Left hindlimb (tissue), 1 donor: ENCODE measurements around the gene KDM2B.

Experiments
- DNase-seq: peaks from one replicate; pipeline ENCODE4 v3.0.0-alpha.2; 2018

The KDM2B gene

DNA sequence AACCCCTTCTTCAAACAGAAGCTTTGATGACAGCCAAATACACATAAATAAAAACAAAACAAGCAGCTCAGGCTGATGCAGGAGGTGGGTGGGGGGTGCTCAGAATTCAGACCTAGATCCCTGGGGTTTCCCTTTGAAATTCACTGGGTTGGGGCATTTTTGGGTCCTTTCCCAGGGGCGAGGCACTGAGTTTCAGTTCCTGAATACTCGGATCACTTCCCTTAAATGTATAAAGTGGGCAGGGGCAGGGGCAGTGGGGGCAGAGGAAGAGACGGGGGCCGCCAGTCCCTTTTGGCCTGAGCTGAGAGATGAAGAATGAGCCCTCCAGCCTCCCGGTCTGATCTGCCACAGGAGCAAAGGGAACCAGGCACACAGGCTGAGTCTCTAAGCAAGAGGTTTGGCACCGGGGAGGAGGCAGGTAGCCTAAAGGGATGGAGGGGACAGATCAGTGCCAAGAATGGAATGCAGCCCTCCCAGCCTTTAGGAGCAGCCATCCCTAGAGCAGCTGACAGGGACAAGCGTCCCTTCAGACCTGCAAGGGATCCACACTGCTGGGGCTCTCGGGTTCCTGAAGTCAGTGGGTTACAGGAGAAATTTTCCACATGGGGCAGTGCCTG is 20.3 kb downstream of the KDM2B start:
- DNase-seq, result no peak

DNA sequence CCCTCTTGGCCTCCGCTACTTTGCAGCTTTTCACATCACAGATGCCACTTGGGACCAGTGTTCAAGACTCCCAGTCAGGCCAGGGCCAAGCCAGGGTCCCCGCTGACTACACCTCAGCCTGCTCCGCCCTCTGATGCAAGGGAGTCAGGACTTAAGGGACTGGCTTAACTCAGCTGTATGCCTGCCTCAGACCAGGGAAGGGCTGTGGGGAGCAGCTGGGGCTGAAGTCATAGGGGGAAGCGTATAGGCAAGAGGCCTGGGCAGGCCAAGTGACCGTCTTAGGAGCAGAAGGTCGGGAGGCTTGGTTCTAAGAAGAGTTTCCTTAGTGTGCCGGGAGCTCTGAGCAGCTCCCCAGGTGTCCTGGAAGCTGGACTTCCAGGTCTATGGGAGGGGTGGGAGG is 21.9 kb downstream of the KDM2B start:
- no peak for DNase-seq

DNA sequence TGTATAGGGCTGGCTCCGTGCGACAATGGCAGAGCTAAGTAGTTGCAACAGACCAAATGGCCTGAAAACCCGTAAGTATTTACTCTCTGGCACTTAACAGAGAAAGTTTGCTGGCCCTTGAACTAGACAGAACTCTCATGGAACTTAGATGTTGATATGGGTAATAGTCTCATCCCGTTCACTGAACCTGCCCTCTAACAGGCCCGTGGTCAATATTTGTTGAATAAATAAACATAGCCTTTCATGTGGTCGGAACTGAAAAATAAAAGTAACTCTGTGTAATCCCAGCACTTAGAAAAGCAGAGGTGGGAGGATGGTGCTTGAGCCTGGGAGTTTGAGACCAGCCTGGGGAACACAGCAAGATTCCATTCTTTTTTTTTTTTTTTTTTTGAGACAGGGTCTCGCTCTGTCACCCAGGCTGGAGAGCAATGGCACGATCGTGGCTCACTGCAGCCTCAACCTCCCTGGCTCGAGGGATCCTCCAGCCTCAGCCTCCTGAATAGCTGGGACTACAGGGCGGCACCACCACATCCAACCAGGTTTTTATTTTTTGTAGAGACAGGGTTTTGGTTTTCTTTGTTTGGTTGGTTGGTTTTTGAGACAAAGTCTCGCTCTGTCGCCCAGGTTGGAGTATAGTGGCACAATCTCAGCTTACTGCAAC is 29.7 kb downstream of the KDM2B start:
- no peak for DNase-seq

DNA sequence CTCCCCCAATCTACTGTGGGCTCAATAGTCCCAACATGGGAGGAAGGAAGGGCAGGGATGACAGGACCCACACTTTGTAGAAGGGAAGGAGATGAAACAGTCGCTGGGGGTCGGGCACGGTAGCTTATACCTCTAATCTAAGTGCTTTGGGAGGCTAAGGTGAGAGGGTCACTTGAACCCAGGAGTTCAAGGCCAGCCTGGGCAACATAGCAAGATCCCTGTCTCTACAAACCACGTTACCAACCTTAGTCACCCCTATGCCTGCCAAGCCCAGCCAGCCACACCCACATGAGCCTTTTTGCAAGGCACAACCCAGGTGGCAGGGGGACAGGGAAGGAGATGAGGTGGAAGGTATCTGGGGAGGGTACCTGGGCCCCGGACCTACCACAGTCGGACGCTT is 31.7 kb downstream of the KDM2B start:
- no peak for DNase-seq

DNA sequence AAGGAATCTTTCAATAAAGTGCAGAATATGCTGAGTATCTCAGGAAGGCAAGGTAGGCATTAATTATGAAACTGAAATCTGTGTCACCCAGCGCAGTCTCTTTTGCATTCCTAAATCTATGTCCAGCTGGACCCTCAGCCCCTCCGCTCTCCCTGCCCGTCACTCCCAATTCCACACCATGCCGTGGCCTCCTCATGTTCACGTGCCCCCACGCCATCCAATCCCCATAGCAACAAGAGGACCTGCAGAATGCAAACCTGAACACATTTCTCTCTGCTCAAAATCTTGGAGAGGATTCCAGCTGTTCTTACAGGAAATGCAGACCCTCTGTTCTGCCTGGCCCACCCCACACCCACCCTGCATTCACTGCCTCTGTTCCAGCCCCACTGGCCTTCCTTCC is 35.3 kb downstream of the KDM2B start:
- no peak for DNase-seq

DNA sequence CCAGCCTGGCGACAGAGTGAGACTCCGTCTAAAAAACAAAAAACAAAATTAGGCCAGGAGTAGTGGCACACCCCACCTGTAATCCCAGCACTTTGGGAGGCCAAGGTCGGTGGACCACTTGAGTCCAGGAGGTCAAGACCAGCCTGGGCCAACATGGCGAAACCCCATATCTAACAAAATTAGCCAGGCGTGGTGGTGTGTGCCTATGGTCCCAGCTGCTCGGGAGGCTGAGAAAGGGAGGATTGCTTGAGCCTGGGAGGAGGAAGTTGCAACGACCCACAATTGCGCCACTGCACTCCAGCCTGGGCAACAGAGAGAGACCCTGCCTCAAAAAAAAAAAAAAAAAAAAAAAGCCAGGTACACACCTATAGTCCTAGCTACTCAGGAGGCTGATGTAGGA is 37.0 kb downstream of the KDM2B start:
- no peak for DNase-seq

DNA sequence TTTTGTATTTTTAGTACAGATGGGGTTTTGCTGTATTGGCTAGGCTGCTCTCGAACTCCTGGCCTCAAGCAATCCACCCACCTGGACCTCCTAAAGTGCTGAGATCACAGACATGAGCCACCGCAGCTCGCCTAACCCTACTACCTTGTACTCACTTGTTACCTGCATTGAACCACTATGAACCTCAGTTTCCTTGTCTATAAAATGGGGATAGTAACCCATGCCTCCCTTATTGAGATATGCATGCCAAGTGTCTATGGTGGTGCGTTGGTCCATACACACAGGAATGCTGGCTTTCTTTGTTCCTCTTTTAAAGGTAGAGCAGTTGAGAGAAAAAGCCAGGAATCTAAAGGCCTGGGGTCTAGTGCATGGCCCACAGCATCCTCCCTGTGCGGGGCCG is 40.9 kb downstream of the KDM2B start:
- no peak for DNase-seq

DNA sequence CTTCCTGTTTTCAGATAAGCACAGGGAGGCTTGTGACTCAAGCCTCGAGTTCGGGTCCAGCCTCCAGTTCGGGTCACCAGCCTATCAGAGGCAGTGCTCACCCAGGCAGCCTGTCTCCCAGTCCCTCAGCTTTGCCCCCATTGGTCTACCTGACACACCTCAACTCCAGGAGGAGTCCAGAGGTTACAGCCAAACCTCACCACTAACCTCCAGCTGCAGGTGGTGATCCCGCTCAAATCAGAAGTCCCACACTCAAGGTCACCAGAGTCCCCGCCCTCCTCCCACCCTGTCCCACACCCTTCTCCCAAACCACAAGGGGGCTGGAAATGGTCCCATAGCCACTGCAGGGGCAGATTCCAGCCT is 42.1 kb downstream of the KDM2B start:
- no peak for DNase-seq

DNA sequence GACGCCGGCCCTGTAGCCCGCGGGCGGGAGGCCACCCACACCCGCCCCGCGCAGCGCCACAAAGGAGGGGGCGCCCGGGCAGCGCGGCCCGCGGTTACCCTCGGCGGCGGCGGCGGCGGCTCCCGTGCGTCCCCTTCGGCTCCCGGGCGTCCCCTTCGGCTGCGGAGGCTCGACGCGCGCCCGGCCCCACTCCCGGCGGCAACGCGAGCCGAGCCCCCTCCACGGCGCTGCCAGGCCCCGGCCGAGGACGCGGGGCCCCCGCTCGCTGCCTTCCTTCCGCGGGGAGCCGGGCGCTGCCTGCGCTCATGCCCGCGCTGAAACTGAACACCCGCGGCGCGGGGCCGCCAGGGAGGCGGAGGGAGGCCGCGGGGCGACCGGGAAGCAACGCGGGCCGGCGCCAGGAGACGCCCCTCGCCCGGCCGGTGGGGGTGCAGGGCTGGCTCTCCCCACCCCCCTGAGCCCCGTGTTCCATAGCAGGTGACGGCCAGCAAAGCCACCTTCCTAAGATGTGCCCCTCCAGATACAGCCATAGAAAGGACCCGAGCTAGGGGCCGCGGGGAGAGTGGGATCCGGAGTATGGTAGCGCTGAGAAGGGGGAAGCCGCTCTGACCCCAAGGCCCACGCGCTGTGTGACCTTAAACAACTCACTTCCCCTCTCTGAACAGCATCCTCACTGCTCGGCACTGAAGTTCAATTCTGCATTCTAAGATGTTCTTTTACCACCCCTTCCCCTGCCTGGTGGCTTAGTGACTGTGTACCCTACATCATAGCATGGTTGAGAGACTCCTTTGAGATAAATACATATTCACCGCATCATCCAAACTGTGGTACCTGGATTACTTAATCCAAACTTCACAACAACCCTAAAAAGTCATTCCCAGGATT is 42.8 kb downstream of the KDM2B start:
- no peak for DNase-seq

DNA sequence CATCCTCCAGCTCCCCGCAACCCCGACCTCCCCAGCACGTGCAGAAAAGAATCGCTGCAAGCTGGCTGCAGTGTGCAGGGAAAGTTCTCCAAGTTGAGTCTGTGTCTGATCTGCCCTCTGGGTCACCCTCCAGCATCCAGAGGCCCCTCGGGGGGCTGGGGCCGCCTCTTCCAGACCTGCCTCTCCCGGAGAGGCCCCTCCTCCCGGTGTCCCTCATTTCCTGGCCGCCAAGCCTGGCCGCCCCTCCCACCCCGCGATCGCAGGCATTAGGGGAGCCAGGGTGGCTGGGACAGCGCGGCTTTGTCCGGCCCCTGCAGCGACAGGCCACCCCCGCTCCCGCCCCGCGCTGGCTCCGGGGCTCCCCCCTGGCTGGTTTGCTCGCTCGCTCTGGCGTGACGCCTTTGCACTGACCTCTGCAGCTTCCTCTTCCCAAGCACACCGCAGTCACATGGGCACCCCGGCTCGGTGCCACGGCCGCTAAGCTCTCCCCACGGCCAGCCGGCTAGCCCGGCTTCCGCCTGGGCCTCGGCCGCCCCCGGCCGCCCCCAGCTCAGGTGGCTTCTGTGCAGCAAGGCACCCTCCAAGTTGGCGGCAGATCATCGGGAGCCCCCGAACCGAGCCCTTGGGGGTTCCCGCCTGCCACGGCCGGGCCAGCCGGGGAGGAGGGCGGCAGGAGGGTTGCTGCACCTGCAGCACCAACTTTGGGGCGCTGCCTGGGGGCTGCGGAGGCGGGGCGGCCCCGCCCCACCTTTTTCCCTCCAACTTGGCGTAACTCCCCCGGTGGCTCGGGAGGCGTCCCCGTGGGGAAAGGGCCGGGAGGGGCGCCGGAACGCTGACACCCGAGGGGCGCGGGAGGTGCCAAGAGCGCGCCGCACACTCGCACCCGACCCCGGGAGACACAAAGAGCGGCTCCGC is 43.7 kb downstream of the KDM2B start:
- DNase-seq, result peak; percentile 89

DNA sequence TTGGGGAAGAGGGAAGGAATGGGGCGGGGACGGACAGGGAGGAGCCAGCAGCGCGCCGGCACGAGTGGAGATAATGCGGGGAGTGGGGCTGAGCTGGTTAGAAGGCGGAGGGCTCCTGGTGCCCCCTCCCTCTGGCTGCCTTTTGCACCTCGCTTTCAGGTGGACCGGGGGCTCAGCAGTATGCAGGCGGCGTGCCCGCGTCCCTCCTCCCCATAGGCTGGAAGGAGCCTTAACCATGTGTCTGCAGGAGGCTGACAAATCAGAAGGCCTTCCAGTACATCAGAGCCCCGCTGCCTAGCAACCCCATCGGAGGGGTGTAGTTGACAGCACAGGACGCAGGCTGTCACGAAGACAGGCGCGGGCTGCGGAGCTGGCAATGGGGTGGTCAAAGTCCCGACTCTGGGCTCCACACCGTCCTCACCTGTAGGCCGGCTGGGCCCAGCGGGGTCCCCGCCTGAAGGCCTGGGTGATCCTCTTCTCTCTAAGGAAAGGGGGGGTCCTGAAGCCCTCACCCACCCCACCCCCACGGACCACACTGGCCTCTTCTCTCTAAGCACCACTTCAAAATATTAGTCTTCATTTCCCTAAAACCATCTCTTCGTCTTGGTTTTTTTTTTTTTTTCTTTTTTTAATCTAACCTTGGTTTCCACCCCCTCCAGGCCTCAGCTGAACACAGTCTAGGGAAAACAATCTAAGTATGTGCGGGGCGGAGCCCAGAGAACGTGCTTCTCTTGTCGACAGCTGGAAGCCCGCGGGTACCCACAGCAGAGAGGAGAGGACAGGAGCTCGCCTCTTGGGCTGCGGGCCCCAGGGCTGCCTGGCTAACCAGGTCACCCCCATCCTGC is 44.5 kb downstream of the KDM2B start:
- peak; percentile 93 for DNase-seq

DNA sequence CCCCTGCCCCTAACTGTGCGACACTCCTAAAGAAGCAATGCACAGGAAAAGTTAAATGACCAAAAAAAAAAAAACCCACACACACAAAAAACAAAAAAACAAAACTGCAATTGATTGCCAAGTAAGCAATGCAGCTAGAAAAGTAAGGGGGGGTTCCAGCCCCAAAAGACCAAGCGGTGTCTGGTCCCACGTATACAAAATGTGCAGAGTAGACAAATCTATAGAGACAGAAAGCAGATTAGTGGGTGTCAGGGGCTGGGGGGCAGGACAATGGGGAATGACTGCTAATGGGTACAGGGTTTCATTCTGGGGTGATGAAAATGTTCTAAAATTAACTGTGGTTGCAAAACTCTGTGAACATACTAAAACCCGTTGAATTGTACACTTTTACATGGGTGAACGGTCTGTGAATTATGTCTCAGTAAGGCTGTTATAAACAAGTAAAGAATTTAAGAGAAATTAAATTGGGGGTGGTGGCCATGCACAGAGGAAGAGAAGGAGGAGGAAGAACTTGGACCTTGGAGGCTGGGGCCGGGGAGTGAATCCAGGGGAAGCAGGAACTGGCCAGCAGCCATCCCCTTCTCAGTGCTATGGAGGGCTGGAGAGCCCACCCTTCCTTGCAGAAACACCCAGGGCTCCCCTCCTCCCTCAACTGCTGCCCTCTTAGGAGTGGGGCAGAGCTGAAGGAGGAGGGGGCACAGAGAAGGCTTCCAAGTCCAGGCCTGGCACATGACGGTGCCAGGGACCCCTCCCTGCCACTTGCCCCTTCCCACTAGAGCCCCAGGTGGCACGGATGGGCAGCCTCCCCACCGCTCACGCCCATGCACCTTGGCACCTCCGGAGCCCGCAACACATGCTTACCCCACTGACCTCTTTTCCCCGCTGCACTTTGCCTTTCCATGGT is 45.4 kb downstream of the KDM2B start:
- no peak for DNase-seq

DNA sequence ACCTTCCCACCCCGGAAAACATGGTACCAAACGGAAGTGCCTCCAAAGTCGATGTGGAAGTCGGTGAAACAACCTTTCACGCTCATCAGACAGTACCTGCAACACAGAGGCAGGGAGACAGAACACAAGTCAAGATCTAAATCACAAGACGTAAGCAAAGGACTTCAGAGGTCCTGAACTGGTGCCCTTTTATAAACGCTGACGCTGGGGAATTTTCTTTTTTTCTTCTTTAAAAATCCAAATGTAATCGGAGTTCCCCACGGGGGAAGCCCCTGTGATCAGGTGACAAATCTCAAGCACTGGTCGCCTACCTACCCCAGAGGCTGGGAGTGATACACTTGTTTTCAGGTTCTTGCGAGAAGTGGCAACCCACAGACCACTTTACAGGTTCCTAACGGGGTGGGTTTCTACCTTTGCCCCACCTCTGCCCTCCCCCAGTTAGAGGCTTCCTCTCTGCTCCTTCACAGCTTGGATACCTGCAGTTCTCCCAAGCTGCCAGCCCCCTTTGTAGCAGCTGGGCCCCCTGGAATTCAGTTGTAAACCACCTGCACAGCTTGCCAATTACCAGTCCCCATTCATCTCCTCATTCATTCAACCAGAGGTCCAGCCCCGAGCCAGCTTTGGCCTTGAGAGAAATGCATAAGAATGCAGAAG is 46.2 kb downstream of the KDM2B start:
- DNase-seq, result no peak

DNA sequence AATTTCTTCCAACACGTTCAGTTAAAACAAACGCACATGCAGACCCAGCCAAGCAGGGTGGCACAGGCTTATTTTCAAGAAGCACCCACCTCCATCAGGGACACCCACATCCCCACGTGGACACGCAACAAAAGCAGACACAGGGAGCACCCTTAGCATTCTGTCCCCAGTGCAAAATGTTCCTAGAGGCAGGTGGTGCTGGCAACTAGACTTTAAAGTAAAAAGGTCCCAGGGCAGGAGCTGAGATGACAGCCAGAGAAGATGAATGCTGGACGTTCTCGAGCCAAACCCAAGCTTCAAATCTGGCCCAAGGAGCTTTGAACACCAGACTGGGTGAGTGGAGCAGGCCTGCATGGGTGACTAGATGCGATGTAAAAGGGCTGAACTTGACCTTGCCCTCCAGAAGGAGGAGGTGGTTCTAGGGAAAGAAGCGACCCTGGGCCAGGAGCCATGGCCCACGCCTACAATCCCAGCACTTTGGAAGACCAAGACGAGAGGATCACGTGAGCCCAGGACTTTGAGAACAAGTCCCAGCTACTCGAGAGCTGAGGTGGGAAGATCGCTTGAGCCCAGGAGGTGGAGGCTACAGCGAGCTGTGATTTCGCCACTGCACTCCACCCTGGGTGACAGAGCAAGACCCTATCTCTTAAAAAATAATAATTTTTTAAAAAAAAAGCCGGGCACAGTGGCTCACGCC is 47.3 kb downstream of the KDM2B start:
- DNase-seq, result no peak

DNA sequence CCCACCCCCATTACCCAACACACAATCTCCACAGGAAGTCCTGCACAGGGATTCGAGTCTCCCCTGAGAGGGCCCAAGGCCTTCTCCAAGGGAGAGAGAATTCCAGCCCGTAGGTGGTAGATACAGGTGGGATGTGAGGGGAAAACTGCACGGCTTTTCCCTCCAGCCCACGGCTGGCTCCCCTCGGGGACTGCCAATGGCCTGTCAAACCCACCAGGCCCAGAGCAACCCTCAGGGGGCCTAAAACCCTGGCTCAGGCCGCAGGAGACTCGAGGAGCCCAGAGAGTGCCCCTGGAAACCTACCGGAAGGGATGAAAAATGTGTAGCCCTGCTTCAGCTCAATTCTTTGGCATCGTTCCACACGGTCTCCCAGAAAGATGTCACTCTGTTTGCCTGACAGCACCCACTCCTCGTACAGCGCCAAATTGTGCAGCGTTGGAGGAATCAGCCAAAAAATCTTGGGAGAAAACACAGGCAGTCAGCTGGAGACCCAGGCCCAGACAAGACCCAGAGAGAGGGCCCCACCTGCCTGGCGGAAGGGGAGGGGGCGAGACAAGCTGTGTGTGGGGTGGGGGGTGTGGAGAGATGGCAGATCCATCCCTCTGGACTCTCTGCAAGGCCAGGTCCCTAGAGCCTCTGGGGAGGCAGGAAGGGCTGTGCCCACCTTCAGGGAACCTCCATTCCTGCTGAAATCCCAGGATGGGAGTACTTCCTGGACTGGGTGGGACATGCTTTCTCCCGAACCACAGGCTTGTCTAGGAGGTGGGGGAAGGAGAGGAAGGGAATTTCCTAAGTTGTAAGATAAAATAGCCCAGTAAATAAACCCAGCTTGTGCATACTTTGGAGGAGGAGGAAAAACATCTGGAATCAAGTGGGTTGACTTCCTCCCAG is 48.1 kb downstream of the KDM2B start:
- no peak for DNase-seq

DNA sequence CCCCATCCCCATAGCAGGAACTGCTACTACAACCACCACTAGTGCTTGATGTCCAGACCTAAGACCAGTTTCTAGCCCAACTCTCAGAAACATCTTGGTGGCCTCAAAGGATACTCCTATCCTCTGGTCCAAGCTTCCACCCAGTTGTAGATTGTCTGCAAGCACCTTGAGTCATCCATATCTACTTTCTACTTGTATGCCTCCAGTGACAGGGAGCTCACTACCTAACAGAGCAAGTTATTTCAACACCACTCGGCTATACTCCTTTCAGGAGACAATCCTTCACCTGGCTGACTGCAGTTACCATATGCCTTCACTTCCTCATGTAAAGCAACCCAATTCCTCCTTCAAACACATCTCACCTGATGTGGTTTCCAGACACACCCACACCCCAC is 49.5 kb downstream of the KDM2B start:
- DNase-seq, result no peak

DNA sequence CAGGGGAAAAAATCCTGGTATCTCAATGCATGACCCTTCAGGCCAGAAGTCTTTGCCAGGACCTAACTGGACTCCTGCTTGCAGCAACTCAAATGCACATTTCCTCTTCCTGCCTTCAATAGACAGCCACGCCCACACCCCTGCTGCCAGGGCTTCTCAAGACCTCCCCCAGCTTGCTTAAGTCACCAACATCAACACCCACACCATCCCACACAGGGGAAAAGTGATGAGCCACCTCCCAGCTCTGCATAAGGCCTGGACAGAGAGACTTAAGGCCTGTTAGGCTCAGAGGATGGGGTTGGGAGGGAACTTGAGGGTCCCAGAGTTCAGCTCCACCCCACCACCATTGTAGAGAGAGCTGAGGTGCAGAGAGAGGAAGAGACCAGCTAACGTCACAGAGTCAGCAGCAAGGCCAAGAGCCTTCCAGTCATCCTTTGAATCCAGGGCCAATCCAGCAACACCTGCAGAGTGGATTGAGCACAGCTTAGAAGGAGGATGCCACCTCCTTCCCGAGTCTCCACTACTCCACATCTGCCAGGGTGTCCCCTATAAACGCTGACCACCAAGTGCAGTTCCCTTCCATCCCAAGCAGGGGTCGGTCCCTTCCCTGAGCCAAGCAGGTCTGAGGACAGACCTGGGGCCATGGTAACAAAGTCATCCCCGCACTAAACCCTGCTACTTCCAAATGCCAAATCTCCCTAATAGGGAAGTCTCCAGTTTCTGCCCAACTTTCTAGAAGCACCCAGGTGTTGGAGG is 50.0 kb downstream of the KDM2B start:
- DNase-seq, result no peak

DNA sequence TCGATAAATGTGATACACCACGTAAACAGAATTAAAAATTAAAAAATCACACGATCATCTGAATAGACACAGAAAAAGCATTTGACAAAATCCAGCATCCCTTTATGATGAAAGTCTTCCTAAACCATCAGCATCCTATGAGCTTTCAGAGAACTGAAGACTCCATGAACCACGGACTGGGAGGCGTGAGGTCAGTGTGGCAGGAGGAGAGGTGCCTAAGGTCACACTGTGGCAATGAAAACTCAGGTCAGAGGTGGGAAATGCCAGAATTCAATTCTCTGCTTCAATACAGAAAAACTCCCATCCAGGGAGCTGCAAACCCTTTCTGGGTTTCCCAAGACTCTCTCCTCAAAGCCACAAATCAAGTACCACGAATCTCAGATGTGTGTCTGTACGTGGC is 51.6 kb downstream of the KDM2B start:
- DNase-seq, result no peak
